ENCODE measurements around the gene L2HGDH. TPM values are rescaled to one million over a fixed set of nuclear protein-coding genes. Genes with fewer than 3 reads are reported as not detected.
"Not testable (repeated sequence)": the region's sequence is repeated elsewhere in the genome, so short reads cannot be mapped to it uniquely, and the experiment has no call there.

Gene L2HGDH
- total RNA-seq, 1 donor from 2014 or later, result 5.2 TPM

DNA sequence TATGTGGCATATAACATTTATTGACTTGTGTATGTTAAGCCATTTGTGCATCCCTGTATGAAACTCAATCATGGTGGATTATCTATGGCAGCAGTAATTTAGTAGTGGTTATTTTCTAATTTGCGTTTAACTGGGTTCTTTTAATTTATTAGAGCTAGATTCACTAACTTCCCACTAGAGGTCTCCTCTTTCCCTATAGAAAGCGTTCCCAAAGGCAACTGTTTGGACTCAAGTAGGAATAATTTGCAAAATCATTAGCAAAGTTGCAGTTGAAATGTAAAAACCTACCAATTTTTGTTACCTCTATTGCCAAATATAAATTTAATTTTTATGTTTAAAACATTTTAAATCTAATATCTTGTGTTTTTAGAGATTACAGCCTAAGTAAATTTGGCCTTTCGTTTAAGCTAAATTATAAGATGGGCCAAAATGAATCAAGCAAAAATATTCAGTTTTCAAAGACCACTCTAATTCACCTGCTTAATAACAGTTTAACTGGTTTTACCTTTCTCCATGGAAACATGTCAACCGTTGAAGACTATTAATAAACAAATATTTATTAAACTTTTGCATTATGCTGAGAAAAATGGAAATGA, 6.1 kb upstream of the L2HGDH start:
- H3K27ac Mint-ChIP-seq (ENCODE audit: unreplicated experiment), result no peak overlapping the region
- Histone ChIP-seq H4K20me1 (ENCODE audit: insufficient read depth, low read length) (peaks cover 13% of the 10 kb centered on the region), H2AFZ (ENCODE audit: low read depth, low read length) (no peak overlapping the region), H3K27me3 (ENCODE audit: insufficient read depth, low read length) (no peaks in the 10 kb centered on the region), H3K4me1 (ENCODE audit: insufficient read depth, low read length) (peaks cover 8% of the 10 kb centered on the region), H3K4me2 (ENCODE audit: low read length) (no peak overlapping the region), H3K36me3 (ENCODE audit: insufficient read depth, low read length) (no peaks in the 10 kb centered on the region), H3K9me3 (ENCODE audit: insufficient read depth, low read depth, low read length) (no peaks in the 10 kb centered on the region), H3K27ac (ENCODE audit: low read depth, low read length) (no peak overlapping the region), H3K79me2 (ENCODE audit: insufficient read depth, low read length) (peaks cover 36% of the 10 kb centered on the region), H3K4me3 (ENCODE audit: insufficient read depth, low read depth, low read length) (no peak overlapping the region), H3K9ac (ENCODE audit: low read length) (no peak overlapping the region)
- no peaks in the 10 kb centered on the region for H3K36me3 Mint-ChIP-seq (ENCODE audit: low read depth, unreplicated experiment)
- no peaks in the 10 kb centered on the region for H3K27me3 Mint-ChIP-seq (ENCODE audit: low read depth, unreplicated experiment)
- H3K4me1 Mint-ChIP-seq (ENCODE audit: low read depth, unreplicated experiment), result peaks cover 11% of the 10 kb centered on the region
- H3K9me3 Mint-ChIP-seq (ENCODE audit: unreplicated experiment), result peaks cover 2% of the 10 kb centered on the region
- FAIRE-seq (no peak), DNase-seq (ENCODE audit: low read depth) (no peak)
- H3K4me3 Mint-ChIP-seq (ENCODE audit: unreplicated experiment), result no peak overlapping the region
- TF ChIP-seq EZH2 (IDR thresholded peaks at IDR 0.05; ENCODE audit: insufficient read depth, low read length), result no peak
- TF ChIP-seq CTCF (IDR thresholded peaks at IDR 0.05; ENCODE audit: insufficient read depth, low read depth, low read length), result peak; percentile 62

- H3K27ac ChIP-seq (ENCODE audit: low read depth, low read length); H3K4me1 ChIP-seq (ENCODE audit: insufficient read depth, low read length); H3K9ac ChIP-seq (ENCODE audit: low read length); H3K27ac Mint-ChIP-seq (ENCODE audit: unreplicated experiment); FAIRE-seq; H3K4me1 Mint-ChIP-seq (ENCODE audit: low read depth, unreplicated experiment); H3K4me3 Mint-ChIP-seq (ENCODE audit: unreplicated experiment); H3K27me3 ChIP-seq (ENCODE audit: insufficient read depth, low read length); DNase-seq (ENCODE audit: low read depth); H3K4me3 ChIP-seq (ENCODE audit: insufficient read depth, low read depth, low read length); H3K4me2 ChIP-seq (ENCODE audit: low read length); H3K9me3 ChIP-seq (ENCODE audit: insufficient read depth, low read depth, low read length); H3K36me3 Mint-ChIP-seq (ENCODE audit: low read depth, unreplicated experiment); H2AFZ ChIP-seq (ENCODE audit: low read depth, low read length); H3K27me3 Mint-ChIP-seq (ENCODE audit: low read depth, unreplicated experiment); H3K9me3 Mint-ChIP-seq (ENCODE audit: unreplicated experiment); H4K20me1 ChIP-seq (ENCODE audit: insufficient read depth, low read length); H3K36me3 ChIP-seq (ENCODE audit: insufficient read depth, low read length): not testable (repeated sequence)
- peaks cover 35% of the 10 kb centered on the region for H3K79me2 ChIP-seq (ENCODE audit: insufficient read depth, low read length)
Observed at GRCh38 chr14:50314098-50314497, 2.1 kb upstream of the L2HGDH start.

GRCh38 chr14:50312734-50313054, 665 bp upstream of the L2HGDH start:
- no peaks in the 10 kb centered on the region for H3K27me3 ChIP-seq (ENCODE audit: insufficient read depth, low read length)
- no peak for FAIRE-seq
- peak overlapping the region; percentile 96 for H3K27ac ChIP-seq (ENCODE audit: low read depth, low read length)
- H3K36me3 Mint-ChIP-seq (ENCODE audit: low read depth, unreplicated experiment), result no peaks in the 10 kb centered on the region
- peaks cover 1% of the 10 kb centered on the region for H4K20me1 ChIP-seq (ENCODE audit: insufficient read depth, low read length)
- no peak for TF ChIP-seq CTCF (IDR thresholded peaks at IDR 0.05; ENCODE audit: insufficient read depth, low read depth, low read length)
- TF ChIP-seq EZH2 (IDR thresholded peaks at IDR 0.05; ENCODE audit: insufficient read depth, low read length), result no peak
- H3K4me1 Mint-ChIP-seq (ENCODE audit: low read depth, unreplicated experiment), result peaks cover 7% of the 10 kb centered on the region
- peak overlapping the region; percentile 88 for H3K9ac ChIP-seq (ENCODE audit: low read length)
- H3K27me3 Mint-ChIP-seq (ENCODE audit: low read depth, unreplicated experiment), result no peaks in the 10 kb centered on the region
- peak overlapping the region; percentile 74 for H2AFZ ChIP-seq (ENCODE audit: low read depth, low read length)
- H3K27ac Mint-ChIP-seq (ENCODE audit: unreplicated experiment), result peak overlapping the region; percentile 92
- peaks cover 2% of the 10 kb centered on the region for H3K9me3 Mint-ChIP-seq (ENCODE audit: unreplicated experiment)
- DNase-seq (ENCODE audit: low read depth), result no peak
- H3K9me3 ChIP-seq (ENCODE audit: insufficient read depth, low read depth, low read length), result no peaks in the 10 kb centered on the region
- H3K79me2 ChIP-seq (ENCODE audit: insufficient read depth, low read length), result peaks cover 25% of the 10 kb centered on the region
- H3K4me1 ChIP-seq (ENCODE audit: insufficient read depth, low read length), result peaks cover 10% of the 10 kb centered on the region
- peak overlapping the region; percentile 96 for H3K4me2 ChIP-seq (ENCODE audit: low read length)
- no peaks in the 10 kb centered on the region for H3K36me3 ChIP-seq (ENCODE audit: insufficient read depth, low read length)
- H3K4me3 ChIP-seq (ENCODE audit: insufficient read depth, low read depth, low read length), result peak overlapping the region; percentile 84
- H3K4me3 Mint-ChIP-seq (ENCODE audit: unreplicated experiment), result peak overlapping the region; percentile 90
